G401 (cell line): Measurements from ENCODE around the gene CADM3. TPM values are rescaled to one million over a fixed set of nuclear protein-coding genes. Genes with fewer than 3 reads are reported as not detected.

ENCODE experiments used
- DNase-seq: peaks from one replicate; pipeline ENCODE4 v3.0.0-alpha.2; 2015; ENCODE audit warnings: low spot score
- in situ Hi-C: cut with HindIII; loops from 2 replicates; pipeline ENCODE4 v1.10.0; 2016; ENCODE audit warnings: low sequenced_read_pairs, mixed read lengths
- total RNA-seq: library from RNA; depleted of rRNA; stranded (reverse); fragments of >200 nt; shearing (Covaris generic); gene quantifications from 2 replicates; pipeline ENCODE4 v1.2.3, GENCODE V29; 2014; rRNA removed

Gene CADM3
- total RNA-seq, result not detected in 2 replicates

- DNase-seq, result peak; percentile 87
- in situ Hi-C loops, result no loop called here
These were observed at the start of gene CADM3 for GRCh38 chr1:159171254-159171687. Gene CADM3 (plus strand): TSS chr1:159171615. CDS start chr1:159171766, 151 bp downstream.

- no peak for DNase-seq
- in situ Hi-C loops, result no loop called here
These were observed 49.3 kb upstream of the CADM3 start for GRCh38 chr1:159122005-159122621.

GRCh38 chr1:159123587-159123986 is 47.8 kb upstream of the CADM3 start:
- no peak for DNase-seq
- in situ Hi-C loops, result no loop called here

GRCh38 chr1:159132271-159132881 is 39.0 kb upstream of the CADM3 start:
- peak; percentile 69 for DNase-seq

GRCh38 chr1:159140474-159140873 is 30.9 kb upstream of the CADM3 start:
- in situ Hi-C loops, result no loop called here
- peak; percentile 74 for DNase-seq

More at GRCh38 chr1:159132271-159132881, 39.0 kb upstream of the CADM3 start:
- in situ Hi-C loops, result no loop called here

- in situ Hi-C loops, result no loop called here
- peak; percentile 97 for DNase-seq
These were observed 29.6 kb upstream of the CADM3 start for GRCh38 chr1:159141584-159142390.

- no peak for DNase-seq
- in situ Hi-C loops, result no loop called here
These were observed 29.1 kb upstream of the CADM3 start for GRCh38 chr1:159142391-159142663.

GRCh38 chr1:159142726-159143510 is 28.5 kb upstream of the CADM3 start:
- peak; percentile 34 for DNase-seq
- in situ Hi-C loops, result no loop called here

- in situ Hi-C loops, result no loop called here
- DNase-seq, result no peak
These were observed 26.8 kb upstream of the CADM3 start for GRCh38 chr1:159144571-159144970.

- in situ Hi-C loops, result no loop called here
- no peak for DNase-seq
These were observed 24.4 kb upstream of the CADM3 start for GRCh38 chr1:159146980-159147379.

GRCh38 chr1:159152031-159152430 is 19.4 kb upstream of the CADM3 start:
- in situ Hi-C loops, result no loop called here
- DNase-seq, result no peak

GRCh38 chr1:159161001-159161718 is 10.3 kb upstream of the CADM3 start:
- in situ Hi-C loops, result no loop called here
- peak; percentile 86 for DNase-seq

- in situ Hi-C loops, result no loop called here
- DNase-seq, result no peak
These were observed 9.7 kb upstream of the CADM3 start for GRCh38 chr1:159161719-159162026.

- in situ Hi-C loops, result no loop called here
- DNase-seq, result no peak
These were observed 8.7 kb upstream of the CADM3 start for GRCh38 chr1:159162516-159163265.

GRCh38 chr1:159163614-159164228 is 7.7 kb upstream of the CADM3 start:
- no peak for DNase-seq

GRCh38 chr1:159168043-159168442 is 3.4 kb upstream of the CADM3 start:
- peak; percentile 60 for DNase-seq
- in situ Hi-C loops, result no loop called here

More at GRCh38 chr1:159163614-159164228, 7.7 kb upstream of the CADM3 start:
- in situ Hi-C loops, result no loop called here

- in situ Hi-C loops, result no loop called here
- no peak for DNase-seq
These were observed 776 bp upstream of the CADM3 start for GRCh38 chr1:159170639-159171038.
